ENCODE data around the gene CDH12.
"Not testable (repeated sequence)": the region's sequence is repeated elsewhere in the genome, so short reads cannot be mapped to it uniquely, and the experiment has no call there.

The CDH12 gene

DNA sequence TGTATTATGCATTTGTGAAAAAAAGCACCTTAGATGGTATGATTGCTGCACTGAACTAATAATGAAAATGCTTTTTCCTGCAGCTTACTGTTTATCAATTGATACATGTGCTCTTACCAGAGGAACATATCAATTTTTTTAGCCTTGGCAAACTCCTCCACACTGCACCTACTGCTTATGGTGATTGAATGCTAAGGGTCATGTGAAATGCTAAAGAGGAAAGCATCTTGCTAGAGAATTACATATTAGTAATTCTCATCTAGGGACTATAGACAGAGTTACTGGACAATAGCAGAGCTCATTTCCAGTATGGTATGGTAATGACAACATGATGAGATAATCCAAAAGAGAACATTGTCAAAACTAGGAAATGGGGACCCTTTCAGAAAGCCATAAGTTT, 817.1 kb downstream of the CDH12 start:
- no peak for DNase-seq

DNA sequence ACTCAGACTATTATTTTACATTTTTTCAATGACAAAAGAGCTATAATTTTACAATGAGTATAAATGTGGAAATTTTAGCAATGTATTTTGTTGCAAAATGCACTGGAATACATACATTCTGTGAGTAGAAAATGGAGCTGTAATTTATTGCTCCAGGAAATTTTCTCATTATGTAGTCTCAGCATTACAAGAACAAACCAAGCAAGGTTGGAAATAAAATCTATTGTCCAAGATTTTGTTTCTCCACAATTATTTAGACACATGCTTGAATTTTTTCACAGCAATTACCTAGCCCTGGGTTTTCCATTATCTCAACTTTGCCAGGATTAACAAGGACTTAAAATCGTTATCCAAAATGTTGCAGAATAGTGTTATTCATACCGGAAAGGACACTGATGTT, 820.1 kb downstream of the CDH12 start:
- DNase-seq = no peak

DNA sequence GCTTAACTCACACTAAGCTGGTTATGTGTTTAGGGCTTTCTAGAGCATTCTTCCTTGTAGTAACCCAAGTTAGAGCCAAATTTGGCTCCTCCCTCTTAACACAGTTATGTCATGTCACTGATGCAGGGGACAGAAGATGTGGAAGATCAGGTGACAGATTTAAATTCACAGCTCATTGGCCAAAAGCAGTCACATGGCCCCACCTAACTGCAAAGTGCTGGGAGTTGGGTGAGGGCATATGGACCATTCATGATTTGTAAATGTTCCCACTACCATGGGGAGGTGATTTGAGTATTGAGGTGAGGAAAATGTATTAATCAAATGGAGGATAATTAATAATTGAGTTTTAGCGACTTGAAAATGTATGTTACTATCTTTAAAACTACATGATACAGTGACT, 829.4 kb downstream of the CDH12 start:
- no peak for DNase-seq

DNA sequence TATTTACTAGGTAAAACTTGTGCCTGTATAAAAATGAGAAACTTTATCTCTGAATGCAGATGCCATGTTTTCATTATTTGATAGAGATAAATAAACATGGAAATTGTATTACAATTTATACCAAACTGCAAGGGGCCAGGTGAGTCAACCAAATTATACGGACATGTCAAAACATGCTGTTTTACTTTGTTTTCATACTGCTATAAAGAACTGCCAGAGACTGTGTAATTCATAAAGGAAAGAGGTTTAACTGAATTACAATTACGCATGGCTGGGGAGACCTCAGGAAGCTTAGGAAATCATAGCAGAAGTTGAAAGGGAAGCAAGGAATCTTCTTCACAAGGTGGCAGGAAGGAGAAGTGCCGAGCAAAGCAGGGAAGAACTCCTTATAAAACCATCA, 840.3 kb downstream of the CDH12 start:
- DNase-seq = not testable (repeated sequence)

DNA sequence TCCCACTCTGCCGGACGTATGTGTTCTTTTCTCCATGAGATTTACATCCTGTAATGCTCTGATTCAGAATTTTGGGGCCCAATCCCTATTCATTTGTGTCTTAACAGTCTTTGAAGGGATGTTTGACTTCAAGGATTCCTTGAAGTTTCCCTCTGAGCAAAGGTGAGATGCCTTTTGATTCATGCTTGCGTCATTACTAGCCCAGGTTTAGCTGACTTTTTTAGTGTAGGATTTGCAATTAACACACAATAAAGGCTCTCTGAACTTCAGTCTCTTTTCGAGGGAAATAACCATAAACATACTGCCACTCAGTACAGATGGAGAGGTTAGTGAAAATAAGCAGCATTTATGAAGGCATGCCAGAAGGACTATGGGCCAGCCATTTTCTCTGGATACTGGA, 842.3 kb downstream of the CDH12 start:
- DNase-seq = not testable (repeated sequence)

DNA sequence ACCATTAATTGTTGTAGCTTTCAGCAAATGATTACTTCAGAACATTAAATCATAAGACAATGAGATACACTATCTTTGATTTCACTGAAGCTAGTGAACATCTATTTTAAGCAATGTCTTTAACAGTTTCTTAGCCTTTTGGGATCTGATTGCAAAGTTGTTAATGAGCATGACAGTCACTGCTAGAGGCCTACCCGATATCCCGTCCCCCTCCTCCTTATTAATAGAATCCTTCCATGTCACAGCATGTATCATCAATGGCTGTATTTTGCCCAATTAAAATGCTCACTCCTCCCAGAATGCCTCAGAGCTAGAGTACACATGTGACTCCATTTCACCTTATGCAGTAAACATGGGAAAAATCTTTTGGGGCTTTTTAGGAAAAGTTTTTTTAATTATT, 852.0 kb downstream of the CDH12 start:
- DNase-seq = not testable (repeated sequence)

DNA sequence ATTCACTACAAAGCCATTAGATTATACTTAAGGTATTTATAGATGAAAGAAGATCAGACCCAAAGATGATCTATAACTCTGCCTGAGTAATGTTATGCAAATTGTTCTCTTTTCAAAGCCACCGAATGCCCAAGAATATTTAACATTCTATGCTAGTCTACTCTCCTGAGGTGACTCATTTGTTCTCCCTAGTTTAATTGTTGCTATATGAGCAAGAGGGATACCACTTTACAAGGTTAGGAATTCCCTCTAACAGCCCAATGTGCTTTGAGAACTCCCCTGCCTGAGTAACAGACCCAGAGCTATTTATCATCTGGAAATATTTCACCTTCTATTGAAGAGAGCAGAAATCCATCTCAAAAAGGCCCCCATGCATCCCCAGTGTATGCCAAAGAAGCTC, 867.3 kb downstream of the CDH12 start:
- DNase-seq = not testable (repeated sequence)

DNA sequence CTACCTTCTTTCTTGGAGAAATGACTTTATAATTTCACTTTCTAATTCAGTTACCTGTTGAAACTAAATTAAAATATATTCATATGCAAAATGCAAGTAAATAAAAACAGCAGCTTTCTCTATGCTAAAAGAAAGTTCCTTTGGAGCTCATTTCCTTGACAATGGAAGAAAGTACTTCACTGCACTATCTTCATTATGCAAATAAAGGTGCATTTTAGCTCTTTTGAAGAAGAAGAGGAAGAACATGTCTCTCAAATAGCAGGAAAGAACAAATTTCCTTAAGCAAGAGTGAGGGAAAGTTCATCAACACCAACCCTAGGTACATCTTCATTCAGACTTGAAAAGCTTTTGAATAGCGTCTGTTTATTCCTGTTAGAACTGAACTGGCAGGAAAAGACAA, 901.6 kb downstream of the CDH12 start:
- not testable (repeated sequence) for DNase-seq

DNA sequence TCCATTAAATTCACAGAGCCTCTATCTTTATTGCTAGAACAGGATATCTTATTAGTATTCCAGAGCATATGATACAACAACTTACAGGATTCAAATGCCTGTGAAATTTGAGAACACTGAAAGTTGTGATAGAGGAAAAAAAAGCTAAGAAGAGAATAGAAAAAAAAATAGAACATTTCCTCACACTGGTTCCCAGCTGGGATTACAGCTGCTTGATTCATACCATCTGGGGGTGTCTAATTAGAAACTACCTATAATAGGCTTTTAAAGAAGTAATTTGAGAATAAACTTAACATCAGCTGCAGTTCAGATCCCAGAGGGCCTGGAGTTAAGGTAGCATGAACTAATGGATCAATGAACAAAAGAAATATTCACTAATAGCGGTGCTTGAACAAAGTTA, 922.0 kb downstream of the CDH12 start:
- DNase-seq = no peak

DNA sequence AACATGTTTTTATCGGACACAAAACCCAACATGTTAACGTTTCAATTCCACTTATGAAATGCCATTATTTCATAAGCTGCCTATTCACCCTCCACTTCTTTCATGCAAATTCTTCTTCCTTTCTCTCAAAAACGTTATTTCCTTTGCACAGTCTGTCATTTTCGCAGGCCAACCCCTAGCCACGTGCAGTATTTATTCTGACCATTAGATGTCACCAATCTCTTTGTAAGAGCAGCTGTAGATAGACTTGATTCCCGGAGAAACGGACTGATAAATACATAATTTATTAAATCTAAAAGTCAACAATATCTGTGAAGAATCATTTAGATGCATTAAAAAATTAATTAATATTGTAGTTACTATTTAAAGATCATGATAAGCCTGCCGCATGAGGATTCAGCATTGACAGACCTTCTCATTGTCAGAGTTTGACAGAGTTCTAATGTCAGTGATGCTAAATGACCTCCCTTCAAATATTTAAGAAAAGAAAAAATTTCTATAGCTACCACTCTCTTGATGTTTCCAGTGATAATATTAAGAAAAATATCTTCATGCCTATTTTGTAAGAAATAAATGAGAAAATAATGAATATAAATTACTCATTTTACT, 933.6 kb downstream of the CDH12 start:
- DNase-seq = peak in 5 of 58 donors; percentile 1 to 14 (median 2)

DNA sequence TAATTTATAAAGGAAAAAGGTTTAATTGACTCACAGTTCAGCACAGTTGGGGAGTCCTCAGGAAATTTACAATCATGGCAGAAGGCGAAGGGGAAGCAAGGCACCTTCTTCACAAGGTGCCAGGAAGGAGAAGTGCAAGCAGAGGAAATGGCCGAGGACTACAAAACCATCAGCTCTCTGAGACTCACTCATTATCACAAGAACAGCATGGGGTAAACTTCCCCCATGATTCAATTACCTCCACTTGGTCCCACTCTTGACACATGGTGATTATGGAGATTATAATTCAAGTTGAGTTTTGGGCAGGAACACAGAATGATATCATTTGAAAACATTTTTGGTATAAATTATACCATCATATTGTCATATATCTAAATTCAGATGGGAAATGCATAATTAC, 934.7 kb downstream of the CDH12 start:
- no peak for DNase-seq

DNA sequence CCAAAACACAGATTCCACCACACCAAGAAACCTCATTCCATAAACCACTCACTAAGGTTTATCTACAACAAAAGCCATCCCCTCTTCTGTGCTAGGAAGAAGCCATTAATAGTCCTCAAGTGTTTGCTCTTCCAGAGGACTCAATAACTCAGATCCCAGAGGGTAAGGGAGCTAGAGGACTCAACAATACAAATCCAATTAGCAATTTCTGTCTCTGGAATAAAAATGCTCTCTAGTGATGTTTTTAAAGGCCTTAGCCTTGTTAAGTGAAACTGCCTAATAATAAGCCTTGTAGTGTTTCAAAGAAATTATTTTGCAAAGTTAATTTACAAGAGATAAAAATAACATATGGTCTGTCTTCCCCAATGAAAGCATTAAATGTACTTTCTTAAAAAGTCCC, 942.4 kb downstream of the CDH12 start:
- no peak for DNase-seq

DNA sequence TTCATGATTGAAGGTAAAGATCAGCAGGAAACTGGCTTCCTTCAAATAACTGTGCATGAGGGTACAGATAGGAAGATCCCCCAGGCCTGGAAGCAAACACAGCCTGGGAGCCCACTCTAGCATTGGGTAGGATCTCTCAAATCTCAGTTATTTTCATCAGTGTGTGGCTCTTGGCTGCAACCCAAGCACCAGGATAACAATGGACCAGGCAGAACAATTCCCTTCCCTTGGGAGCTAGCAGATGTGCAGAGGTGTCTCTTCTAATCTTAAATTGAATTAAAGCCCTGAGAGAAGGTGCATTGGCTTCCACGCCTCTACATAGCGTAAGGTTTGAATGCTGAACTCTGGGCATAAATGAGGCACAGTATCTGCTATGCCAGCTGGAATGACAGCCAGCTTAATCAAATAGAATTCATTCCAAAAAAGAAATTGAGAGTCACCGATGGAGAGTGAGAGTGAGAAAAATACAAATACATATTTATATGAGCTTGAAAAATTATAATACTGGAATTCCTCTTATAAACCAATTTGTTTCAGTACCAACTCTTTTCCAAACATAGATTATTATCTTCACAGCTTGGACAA, 957.3 kb downstream of the CDH12 start:
- no peak for DNase-seq

DNA sequence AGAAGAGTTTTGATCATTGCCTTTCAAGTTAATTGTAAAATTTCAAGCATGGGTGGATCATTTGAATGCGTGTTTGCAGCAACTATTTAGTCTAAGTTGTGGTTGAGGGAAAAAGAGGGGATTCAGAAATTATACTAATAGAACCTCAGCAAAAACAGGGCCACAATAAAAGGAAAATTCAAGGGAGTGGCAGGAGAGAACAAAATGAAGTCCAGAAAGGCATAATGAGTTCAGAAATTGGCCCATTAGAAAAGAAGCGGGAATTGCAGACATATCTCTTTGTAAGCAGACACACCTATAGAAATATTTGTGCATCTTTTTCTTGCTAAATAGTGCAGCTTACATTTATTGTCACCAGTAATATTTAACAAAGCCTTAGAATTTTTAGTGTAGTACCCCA, 960.0 kb downstream of the CDH12 start:
- DNase-seq = no peak

DNA sequence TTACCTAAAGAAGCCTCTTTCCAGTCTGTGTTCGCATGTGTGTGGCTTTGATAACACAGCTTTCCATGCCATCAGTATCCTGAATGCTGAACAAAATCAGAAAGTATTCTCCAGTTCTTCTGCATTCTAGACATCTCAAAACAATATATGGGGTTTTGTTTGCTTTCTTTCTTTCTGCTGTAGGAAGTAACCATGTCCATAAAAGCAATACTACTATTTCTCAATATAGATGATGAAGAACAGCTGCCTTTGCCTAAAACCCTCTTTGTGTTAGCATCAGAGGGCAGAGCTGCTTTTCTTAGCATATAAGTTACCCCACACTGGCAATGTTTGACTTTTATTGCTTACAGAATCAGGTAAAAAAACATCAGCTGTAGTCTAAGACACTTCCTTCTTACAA, 963.6 kb downstream of the CDH12 start:
- DNase-seq = no peak

DNA sequence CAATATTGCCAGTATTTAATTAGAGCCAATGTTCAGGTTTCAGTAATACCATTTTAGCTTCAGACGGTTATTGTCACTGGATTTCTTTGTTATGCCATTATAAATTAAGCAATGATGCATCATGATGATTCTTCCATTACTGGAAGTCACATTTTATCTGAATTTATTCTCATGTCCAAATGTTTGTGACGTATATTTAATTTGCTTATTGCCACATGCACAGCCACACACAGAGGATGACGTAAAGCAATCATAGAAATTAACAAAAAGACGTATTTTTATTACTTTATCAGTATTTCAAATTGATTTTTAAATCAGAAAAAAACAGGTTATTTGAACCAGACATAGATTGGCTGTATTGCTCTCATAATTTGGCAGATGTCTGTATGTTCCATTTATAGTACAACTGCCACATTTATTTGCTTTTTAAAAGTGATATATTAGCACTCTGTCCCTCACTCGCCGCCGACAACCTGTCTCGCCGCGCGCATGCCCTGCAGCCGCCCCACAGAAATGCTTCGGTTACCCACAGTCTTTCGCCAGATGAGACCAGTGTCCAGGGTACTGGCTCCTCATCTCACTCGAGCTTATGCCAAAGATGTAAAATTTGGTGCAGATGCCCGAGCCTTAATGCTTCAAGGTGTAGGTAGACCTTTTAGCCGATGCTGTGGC, 970.9 kb downstream of the CDH12 start:
- DNase-seq = no peak

DNA sequence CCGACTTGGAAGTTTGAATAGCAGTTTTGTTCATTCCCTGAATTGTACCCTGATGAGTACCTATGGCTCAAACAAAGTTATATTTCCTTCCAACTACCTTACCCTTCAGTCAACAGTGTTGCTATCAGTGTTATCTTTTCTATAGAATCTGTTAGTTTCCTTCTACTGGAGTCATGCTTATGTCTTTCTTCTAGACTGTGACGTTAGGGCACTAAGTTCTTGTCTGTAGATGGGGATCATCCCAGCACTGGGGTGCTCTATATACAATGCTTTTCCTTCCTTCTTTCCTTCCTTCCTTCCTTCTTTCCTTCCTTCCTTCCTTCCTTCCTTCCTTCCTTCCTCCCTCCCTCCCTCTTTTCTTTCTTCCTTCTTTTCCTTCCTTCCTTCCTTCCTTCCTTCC, 973.0 kb downstream of the CDH12 start:
- no peak for DNase-seq

DNA sequence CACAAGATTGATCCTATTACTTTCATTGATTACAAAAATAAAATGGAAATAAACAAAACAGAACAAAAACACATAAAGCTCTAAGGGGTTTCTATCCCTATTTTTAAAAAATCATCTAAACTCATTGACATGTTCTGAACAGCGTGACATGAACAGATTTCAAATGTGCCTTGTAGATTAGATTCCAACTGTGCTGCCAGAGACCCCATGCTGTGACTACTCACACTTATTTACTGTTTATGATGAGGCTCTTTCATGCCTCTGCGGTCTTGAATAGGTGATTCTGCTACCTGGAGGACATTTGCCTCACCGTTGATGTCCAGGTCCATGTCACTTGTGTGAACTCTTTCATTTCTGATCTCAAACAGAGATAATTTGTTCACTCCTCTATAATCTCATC, 990.2 kb downstream of the CDH12 start:
- no peak for DNase-seq

DNA sequence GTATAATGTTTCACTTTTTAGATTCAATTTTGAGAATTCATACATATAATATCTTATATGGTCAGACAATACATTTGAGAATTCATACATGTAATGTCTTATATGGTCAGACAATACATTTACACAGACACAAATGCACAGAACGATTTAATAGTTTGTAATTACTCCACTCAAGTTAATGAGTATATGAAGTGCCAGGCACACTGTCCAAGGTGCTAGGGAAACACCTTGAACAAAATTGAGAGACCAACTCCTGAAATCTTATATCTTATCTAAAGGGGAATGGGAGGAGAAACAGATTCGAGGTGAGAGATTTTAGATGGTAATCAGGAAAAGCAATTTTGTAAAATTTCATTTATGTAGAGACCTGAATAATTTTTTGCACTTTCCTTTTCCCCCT, 994.7 kb downstream of the CDH12 start:
- DNase-seq = no peak

DNA sequence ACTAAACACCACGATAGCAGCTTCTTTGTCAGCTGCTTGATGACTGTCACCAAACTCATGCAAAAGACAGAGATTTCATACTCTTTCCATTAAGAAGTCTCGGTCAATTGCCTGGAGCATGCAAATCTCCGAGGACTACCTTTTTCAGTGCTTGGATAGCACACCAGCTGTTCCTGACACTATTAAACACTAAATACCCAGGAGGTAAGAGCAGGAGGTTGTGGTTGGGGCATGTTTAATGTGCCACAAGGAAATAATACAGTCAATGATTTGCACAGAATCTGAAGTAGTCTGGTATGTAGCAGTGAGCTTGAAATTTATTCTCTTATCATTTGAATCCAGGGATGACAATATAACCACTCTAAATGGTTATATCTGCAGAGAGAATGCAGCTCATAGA, 996.2 kb downstream of the CDH12 start:
- DNase-seq = no peak

DNA sequence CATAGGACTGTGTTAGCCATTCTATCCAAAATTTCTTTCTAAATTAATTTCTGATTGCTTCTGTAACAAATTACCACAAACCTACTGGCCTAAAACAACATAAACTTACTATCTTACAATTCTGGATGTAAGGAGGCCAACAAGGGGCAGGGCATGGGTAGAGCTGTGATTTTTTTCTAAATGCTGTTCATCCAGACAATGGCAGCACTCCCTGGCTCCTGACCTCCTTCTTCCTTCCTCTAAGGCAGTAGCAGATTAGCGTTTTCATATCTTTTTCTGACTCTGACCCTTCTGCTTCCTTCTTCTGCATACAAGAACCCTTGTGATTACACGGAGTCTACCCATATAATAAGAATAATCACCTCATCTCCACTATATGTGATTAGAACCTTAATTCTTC, 1005.8 kb downstream of the CDH12 start:
- no peak for DNase-seq

DNA sequence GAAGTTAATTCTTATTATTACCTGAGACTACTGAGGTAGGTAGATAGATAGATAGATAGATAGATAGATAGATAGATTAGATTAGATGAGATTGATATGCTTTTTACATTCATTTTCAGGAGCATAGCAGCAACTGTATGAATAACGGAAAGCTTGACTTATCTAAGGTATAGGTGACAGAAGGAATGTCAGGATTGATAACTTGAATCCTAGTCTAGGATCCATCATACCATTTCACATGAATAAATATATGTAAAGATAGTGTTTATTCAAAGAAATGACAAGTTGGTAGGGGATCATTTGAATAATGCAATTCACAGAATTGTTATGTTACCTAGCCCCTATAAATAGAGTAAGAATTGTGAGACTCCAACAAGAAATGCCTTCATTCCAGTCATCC, 1008.2 kb downstream of the CDH12 start:
- DNase-seq = no peak

DNA sequence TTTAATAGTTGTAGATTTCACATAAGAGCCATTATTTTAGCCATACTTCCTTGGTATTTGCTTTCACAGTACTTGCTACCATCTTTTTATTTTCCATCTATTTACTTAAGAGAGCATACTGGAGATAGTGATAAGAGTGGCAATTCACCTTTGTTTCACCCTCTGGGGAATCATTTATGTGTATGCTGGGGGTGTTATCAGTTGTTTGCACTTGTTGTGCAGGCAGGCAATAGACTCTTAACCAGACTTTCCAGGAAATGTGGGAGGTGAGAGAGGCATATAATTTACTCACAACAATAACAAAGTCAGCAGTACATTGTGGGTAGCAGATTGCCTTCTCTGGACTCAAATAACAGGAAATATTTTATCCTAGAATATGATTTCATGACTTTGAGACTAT, 1018.3 kb downstream of the CDH12 start:
- DNase-seq = no peak
